ENCODE results near the gene LRRC34. TPM values are rescaled to one million over a fixed set of nuclear protein-coding genes. Genes with fewer than 3 reads are reported as not detected.

The LRRC34 gene
- total RNA-seq, 1 donor from 2014 or later = 2.2 TPM

GRCh38 chr3:169815590-169816150 lies 3.0 kb upstream of the LRRC34 start:
- DNase-seq (ENCODE audit: low spot score) = no peak
- peaks cover 2% of the 10 kb centered on the region for H3K36me3 Mint-ChIP-seq (ENCODE audit: low read depth)
- no peak overlapping the region for H3K27ac Mint-ChIP-seq (ENCODE audit: unreplicated experiment)
- no peak for TF ChIP-seq CTCF (IDR thresholded peaks at IDR 0.05)
- H3K4me1 Mint-ChIP-seq (ENCODE audit: low read depth) = peaks cover 40% of the 10 kb centered on the region
- no peaks in the 10 kb centered on the region for H3K27me3 Mint-ChIP-seq (ENCODE audit: low read depth)
- peaks cover 13% of the 10 kb centered on the region for H3K9me3 Mint-ChIP-seq (ENCODE audit: low read depth)
- no peak overlapping the region for H3K4me3 Mint-ChIP-seq (ENCODE audit: unreplicated experiment)

GRCh38 chr3:169813757-169814517 lies 1.2 kb upstream of the LRRC34 start:
- DNase-seq (ENCODE audit: low spot score) = no peak
- Mint-ChIP-seq H3K4me1 (ENCODE audit: low read depth) (peaks cover 37% of the 10 kb centered on the region), H3K36me3 (ENCODE audit: low read depth) (peaks cover 2% of the 10 kb centered on the region), H3K27ac (ENCODE audit: unreplicated experiment) (no peak overlapping the region), H3K27me3 (ENCODE audit: low read depth) (no peaks in the 10 kb centered on the region), H3K4me3 (ENCODE audit: unreplicated experiment) (no peak overlapping the region), H3K9me3 (ENCODE audit: low read depth) (peaks cover 13% of the 10 kb centered on the region)
- TF ChIP-seq CTCF (IDR thresholded peaks at IDR 0.05) = no peak

- DNase-seq (ENCODE audit: low spot score) = no peak
- Mint-ChIP-seq H3K27me3 (ENCODE audit: low read depth) (no peaks in the 10 kb centered on the region), H3K36me3 (ENCODE audit: low read depth) (peaks cover 3% of the 10 kb centered on the region), H3K4me3 (ENCODE audit: unreplicated experiment) (peak overlapping the region; percentile 80), H3K27ac (ENCODE audit: unreplicated experiment) (peak overlapping the region; percentile 65), H3K4me1 (ENCODE audit: low read depth) (peaks cover 31% of the 10 kb centered on the region), H3K9me3 (ENCODE audit: low read depth) (peaks cover 13% of the 10 kb centered on the region)
- no peak for TF ChIP-seq CTCF (IDR thresholded peaks at IDR 0.05)
Measured at GRCh38 chr3:169813278-169813677, 574 bp upstream of the LRRC34 start.

GRCh38 chr3:169811631-169812331 lies 923 bp downstream of the LRRC34 start:
- Mint-ChIP-seq H3K27ac (ENCODE audit: unreplicated experiment) (peak overlapping the region; percentile 80), H3K4me1 (ENCODE audit: low read depth) (peaks cover 22% of the 10 kb centered on the region), H3K36me3 (ENCODE audit: low read depth) (peaks cover 4% of the 10 kb centered on the region), H3K27me3 (ENCODE audit: low read depth) (no peaks in the 10 kb centered on the region), H3K4me3 (ENCODE audit: unreplicated experiment) (peak overlapping the region; percentile 80), H3K9me3 (ENCODE audit: low read depth) (peaks cover 11% of the 10 kb centered on the region)
- DNase-seq (ENCODE audit: low spot score) = no peak
- no peak for TF ChIP-seq CTCF (IDR thresholded peaks at IDR 0.05)

GRCh38 chr3:169809230-169809795 lies 3.4 kb downstream of the LRRC34 start:
- TF ChIP-seq CTCF (IDR thresholded peaks at IDR 0.05) = no peak
- DNase-seq (ENCODE audit: low spot score) = no peak
- Mint-ChIP-seq H3K4me1 (ENCODE audit: low read depth) (peaks cover 22% of the 10 kb centered on the region), H3K9me3 (ENCODE audit: low read depth) (no peaks in the 10 kb centered on the region), H3K27me3 (ENCODE audit: low read depth) (no peaks in the 10 kb centered on the region), H3K27ac (ENCODE audit: unreplicated experiment) (no peak overlapping the region), H3K36me3 (ENCODE audit: low read depth) (peaks cover 2% of the 10 kb centered on the region), H3K4me3 (ENCODE audit: unreplicated experiment) (no peak overlapping the region)
